Neural cell (in vitro differentiated cells): ENCODE measurements around the gene CUX1. TPM values are rescaled to one million over a fixed set of nuclear protein-coding genes. Genes with fewer than 3 reads are reported as not detected.

ENCODE experiments used
- H2AFZ ChIP-seq: fragments of 200-600, 300-800 bp; sonication (generic), shearing (Covaris generic); 2 replicates; pipeline ENCODE4 v1.6.0; 2014; ENCODE audit warnings: low read depth, mild to moderate bottlenecking, antibody characterized with exemption, low read length, moderate library complexity
- H3F3A ChIP-seq: fragments of 200-600 bp; shearing (Covaris generic); 2 replicates; pipeline ENCODE4 v1.6.1; 2016; ENCODE audit warnings: mild to moderate bottlenecking, moderate library complexity, mixed read lengths, antibody characterized with exemption, low read length; ENCODE audit not compliant: insufficient read depth, poor library complexity, severe bottlenecking
- H3K27ac ChIP-seq: fragments of 200-600, 300-800 bp; sonication (generic), shearing (Covaris generic); 2 replicates; pipeline ENCODE4 v1.5.1; 2014; ENCODE audit warnings: mild to moderate bottlenecking, low read length, moderate library complexity
- H3K27me3 ChIP-seq: fragments of 300-800, 200-600 bp; sonication (generic), shearing (Covaris generic); 2 replicates; pipeline ENCODE4 v1.6.0; 2014; ENCODE audit warnings: mild to moderate bottlenecking, low read depth, low read length, moderate library complexity; ENCODE audit not compliant: insufficient read depth
- H3K36me3 ChIP-seq: fragments of 300-800, 200-600 bp; sonication (generic), shearing (Covaris generic); 2 replicates; pipeline ENCODE4 v1.5.1; 2014; ENCODE audit warnings: mild to moderate bottlenecking, antibody characterized with exemption, low read length, moderate library complexity; ENCODE audit not compliant: insufficient read depth
- H3K4me2 ChIP-seq: fragments of 300-800, 200-600 bp; sonication (generic), shearing (Covaris generic); 2 replicates; pipeline ENCODE4 v1.6.0; 2014; ENCODE audit warnings: mild to moderate bottlenecking, low read length
- H3K4me3 ChIP-seq: fragments of 300-800, 200-600 bp; sonication (generic), shearing (Covaris generic); 2 replicates; pipeline ENCODE4 v1.5.1; 2014; ENCODE audit warnings: mild to moderate bottlenecking, low read length, moderate library complexity
- H3K79me2 ChIP-seq: fragments of 200-600 bp; shearing (Covaris generic); replicated peaks from 2 replicates; pipeline ENCODE4 v1.6.0; 2014; ENCODE audit warnings: mild to moderate bottlenecking, low read length, moderate library complexity; ENCODE audit not compliant: insufficient read depth
- H3K9ac ChIP-seq: fragments of 300-800, 200-600 bp; sonication (generic), shearing (Covaris generic); 2 replicates; pipeline ENCODE4 v1.6.1; 2016; ENCODE audit warnings: mild to moderate bottlenecking, low read length, mixed read lengths
- H3K9me2 ChIP-seq: fragments of 200-600 bp; shearing (Covaris generic); 2 replicates; pipeline ENCODE4 v1.6.1; 2016; ENCODE audit warnings: mild to moderate bottlenecking, low read length, mixed read lengths; ENCODE audit not compliant: insufficient read depth
- H3K9me3 ChIP-seq: fragments of 200-600, 300-800 bp; sonication (generic), shearing (Covaris generic); 2 replicates; pipeline ENCODE4 v1.6.1; 2016; ENCODE audit warnings: mild to moderate bottlenecking, mixed run types, low read length, moderate library complexity, mixed read lengths
- H4K20me1 ChIP-seq: fragments of 200-600 bp; shearing (Covaris generic); 2 replicates; pipeline ENCODE4 v1.6.1; 2016; ENCODE audit warnings: mild to moderate bottlenecking, mixed run types; ENCODE audit not compliant: insufficient read depth
- CTCF ChIP-seq: fragments of 450-650 bp; IDR thresholded peaks from 2 replicates; pipeline ENCODE4 v1.5.1; 2014; ENCODE audit warnings: antibody characterized with exemption, mild to moderate bottlenecking, moderate library complexity; ENCODE audit not compliant: poor library complexity, severe bottlenecking
- EP300 ChIP-seq: fragments of 450-650 bp; conservative IDR thresholded peaks from 2 replicates; pipeline ENCODE4 v1.6.1; 2014; ENCODE audit warnings: antibody characterized with exemption, mild to moderate bottlenecking, moderate library complexity; ENCODE audit not compliant: poor library complexity, severe bottlenecking
- EZH2 ChIP-seq: fragments of 200-600, 300-800 bp; shearing (Covaris generic), sonication (generic); IDR thresholded peaks from 2 replicates; pipeline ENCODE4 v1.6.1; 2014; ENCODE audit warnings: antibody characterized with exemption, low read length, borderline replicate concordance, mild to moderate bottlenecking; ENCODE audit not compliant: insufficient read depth, poor library complexity, severe bottlenecking
- MXI1 ChIP-seq: fragments of 450-650 bp; conservative IDR thresholded peaks from 2 replicates; pipeline ENCODE4 v1.6.1; 2014; ENCODE audit warnings: antibody characterized with exemption, mild to moderate bottlenecking; ENCODE audit not compliant: poor library complexity, severe bottlenecking
- POLR2AphosphoS5 ChIP-seq: IDR thresholded peaks from 2 replicates; pipeline ENCODE4 v1.6.1; 2012
- RAD21 ChIP-seq: fragments of 450-650 bp; conservative IDR thresholded peaks from 2 replicates; pipeline ENCODE4 v1.6.1; 2014; ENCODE audit warnings: antibody characterized with exemption, mild to moderate bottlenecking, moderate library complexity
- REST ChIP-seq: IDR thresholded peaks from 2 replicates; pipeline ENCODE4 v1.6.1; 2012; ENCODE audit warnings: borderline replicate concordance
- SMC3 ChIP-seq: fragments of 450-650 bp; conservative IDR thresholded peaks from 2 replicates; pipeline ENCODE4 v1.6.1; 2014; ENCODE audit warnings: antibody characterized with exemption, mild to moderate bottlenecking, moderate library complexity; ENCODE audit not compliant: poor library complexity
- TAF1 ChIP-seq: IDR thresholded peaks from 2 replicates; pipeline ENCODE4 v1.6.1; 2012; ENCODE audit warnings: low read depth
- polyA plus RNA-seq: library from polyadenylated mRNA; depleted of rRNA; stranded (reverse); fragments of >200 nt; gene quantifications from 2 replicates; pipeline ENCODE4 v1.2.3, GENCODE V29; 2014

Gene CUX1
- polyA plus RNA-seq, 1 donor from 2014 or later: 26.6 TPM

GRCh38 chr7:102262546-102262945 lies 445.1 kb downstream of the CUX1 start:
- Histone ChIP-seq H3F3A (no peaks in the 10 kb centered on the region), H3K27ac (no peak overlapping the region), H2AFZ (no peak overlapping the region), H3K4me3 (no peak overlapping the region), H3K79me2 (no peaks in the 10 kb centered on the region), H3K9me3 (no peaks in the 10 kb centered on the region), H3K9me2 (no peaks in the 10 kb centered on the region), H4K20me1 (no peaks in the 10 kb centered on the region), H3K9ac (no peak overlapping the region), H3K36me3 (no peaks in the 10 kb centered on the region), H3K27me3 (no peaks in the 10 kb centered on the region), H3K4me2 (no peak overlapping the region)
- TF ChIP-seq CTCF (no peak), EP300 (no peak), MXI1 (no peak), EZH2 (no peak), RAD21 (no peak), SMC3 (no peak), POLR2AphosphoS5 (no peak), REST (no peak), TAF1 (no peak)

- no peaks in the 10 kb centered on the region for H3K79me2 ChIP-seq
- no peaks in the 10 kb centered on the region for H3K27me3 ChIP-seq
- H3K4me3 ChIP-seq: no peak overlapping the region
- H3K4me2 ChIP-seq: no peak overlapping the region
- H3K9ac ChIP-seq: no peak overlapping the region
- no peak for TF ChIP-seq EP300
- TF ChIP-seq CTCF: no peak
- TF ChIP-seq POLR2AphosphoS5: no peak
- no peak for TF ChIP-seq EZH2
- H4K20me1 ChIP-seq: no peaks in the 10 kb centered on the region
- H3K9me2 ChIP-seq: no peaks in the 10 kb centered on the region
- no peak overlapping the region for H3K27ac ChIP-seq
- H3K9me3 ChIP-seq: no peaks in the 10 kb centered on the region
- H2AFZ ChIP-seq: no peak overlapping the region
- H3K36me3 ChIP-seq: no peaks in the 10 kb centered on the region
- no peaks in the 10 kb centered on the region for H3F3A ChIP-seq
Measured at GRCh38 chr7:102264367-102264891, 447.0 kb downstream of the CUX1 start.
